DMS114 treated with DMSO at 0.1 percent for 48 hours (cell line): Measurements from ENCODE around the gene RNF43.

Source experiments
- DNase-seq: peaks from one replicate; lab custom pipeline; 2025; ENCODE audit not compliant: unreplicated experiment; lab: John Stamatoyannopoulos, UW

The RNF43 gene

DNA sequence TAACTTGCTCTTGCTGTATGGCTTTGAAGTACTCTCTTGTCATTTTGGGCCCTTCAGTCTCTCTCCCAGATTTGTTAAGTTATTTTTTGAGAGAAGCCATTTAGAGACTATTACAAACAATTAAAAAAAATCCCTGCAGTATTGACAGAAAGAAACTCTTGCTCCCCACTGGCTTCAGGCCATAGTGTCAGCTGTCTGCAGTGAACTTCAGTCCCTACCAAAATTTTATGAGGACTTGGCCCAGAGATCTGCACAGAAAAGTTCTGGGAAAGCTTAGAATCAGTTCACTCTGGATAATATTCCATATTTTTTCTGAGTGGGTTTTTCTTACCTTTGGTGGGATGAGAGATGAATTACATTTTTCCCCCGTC is 34.5 kb downstream of the RNF43 start:
- no peak for DNase-seq

DNA sequence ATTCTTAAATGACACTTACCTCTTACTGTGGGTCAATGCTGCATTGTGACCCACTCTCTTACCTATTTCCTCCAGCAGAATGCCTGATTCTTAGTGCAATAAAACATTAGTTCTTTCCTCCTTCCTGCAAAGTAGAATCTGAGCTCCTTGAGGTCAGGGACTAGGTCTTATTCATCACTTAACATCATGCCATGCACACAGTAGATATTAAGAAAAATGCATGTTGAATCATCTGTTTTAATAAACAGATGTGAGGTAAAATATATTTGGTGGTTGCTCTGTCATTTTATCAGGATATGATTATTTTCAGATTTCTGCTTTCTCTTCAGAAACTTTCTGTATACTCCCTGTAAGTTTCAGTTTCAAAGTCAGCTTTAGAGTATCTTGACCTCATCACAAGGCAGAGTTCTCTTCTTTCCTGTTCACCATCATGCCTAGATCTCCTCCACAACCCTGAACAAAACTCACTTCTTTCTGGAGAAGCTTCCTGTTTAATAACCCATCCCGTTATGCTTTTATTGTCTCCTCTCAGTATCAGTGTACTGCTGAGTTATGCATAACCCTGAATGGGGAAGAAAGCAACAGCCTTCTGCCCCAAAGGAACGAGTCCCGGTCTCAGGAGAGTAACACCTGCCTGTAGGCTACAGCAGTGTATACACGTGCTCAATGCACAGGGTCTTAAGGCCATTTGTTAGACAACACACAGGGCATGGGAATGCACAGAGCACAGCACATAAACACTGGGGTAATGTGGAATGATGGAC is 35.0 kb downstream of the RNF43 start:
- DNase-seq = no peak

DNA sequence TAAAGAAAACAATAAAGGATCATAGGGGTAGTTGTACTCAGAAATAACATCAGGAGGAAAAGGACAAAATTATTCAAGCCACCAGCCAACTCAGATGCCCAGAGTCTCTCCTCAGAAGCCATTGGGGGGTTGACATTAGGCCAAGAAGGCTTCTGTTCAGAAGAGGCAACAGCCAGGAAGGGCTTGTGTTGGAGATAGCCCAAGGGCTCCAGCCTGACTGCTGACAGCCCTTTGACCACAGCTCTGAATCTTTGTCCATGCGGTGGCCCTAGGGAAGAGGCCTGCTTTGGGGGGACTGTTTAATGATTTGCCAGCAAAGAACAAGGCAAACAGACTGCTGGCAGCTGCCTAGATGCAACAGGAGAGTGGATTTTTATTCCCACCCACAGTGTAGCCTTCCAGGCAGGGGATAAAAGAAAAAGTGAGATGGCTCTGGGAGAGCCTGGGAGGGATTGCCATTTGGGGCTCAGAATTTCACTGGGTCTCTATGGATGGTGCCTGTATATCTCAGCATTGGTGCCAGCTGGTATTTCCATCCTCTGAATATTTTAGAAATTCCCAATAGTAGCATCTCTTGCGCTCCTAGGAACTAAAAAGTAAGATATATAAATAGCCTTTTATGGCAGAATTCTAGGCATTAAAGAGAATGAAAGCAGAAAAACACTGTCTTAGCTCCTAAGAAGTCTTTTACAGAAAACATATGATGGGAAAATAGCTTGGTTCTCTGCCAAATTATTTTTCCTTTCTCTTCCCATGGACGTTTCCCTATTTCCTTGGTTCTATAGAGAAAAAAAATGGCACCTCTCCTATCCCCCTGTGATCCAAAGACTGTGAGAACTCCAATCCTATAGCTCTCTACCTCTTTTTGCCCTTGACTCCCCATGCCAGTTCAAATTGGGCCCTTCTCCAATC is 36.0 kb downstream of the RNF43 start:
- no peak for DNase-seq

DNA sequence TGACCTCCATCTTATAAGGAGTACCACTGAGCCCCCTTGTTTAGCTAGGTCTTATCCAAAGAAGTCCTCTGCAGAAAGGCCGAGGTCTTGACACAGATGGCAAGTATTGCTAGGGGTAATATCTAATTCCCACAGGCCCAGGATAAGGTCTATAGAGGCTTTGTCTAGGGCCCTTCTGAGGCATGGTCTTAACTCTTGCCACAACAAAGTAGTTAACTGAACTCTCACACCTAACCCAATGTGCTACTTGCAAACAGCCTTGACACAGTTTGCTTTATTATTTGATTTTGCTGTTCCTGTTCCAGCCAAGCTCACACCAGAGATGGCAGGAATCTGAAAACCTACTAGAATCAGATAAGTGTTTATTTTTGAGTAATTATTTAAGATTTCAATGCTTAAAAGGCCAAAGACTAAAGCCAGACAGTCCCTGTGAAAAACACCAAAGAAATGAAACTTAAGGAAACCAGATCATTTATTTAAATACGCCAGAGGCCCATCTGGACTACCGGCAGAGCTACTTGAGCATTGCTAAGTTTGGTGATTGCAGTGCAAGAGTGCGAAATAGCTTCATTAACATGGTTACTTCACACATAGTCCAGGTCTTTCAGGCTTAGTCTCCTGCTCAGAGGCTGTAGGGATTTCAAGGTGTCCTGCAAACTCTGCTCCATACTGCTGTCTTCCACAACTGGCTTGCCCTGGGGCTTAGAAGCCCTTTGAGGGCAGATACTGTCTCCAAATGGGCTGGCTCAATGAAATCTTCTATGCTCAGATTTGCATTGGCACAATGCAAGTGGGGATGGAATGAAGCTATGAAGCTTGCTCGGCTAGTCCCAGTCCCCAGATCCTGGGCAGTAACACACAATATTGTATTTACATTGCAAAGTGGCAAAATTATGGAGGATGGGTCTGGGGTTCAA is 36.9 kb downstream of the RNF43 start:
- no peak for DNase-seq

DNA sequence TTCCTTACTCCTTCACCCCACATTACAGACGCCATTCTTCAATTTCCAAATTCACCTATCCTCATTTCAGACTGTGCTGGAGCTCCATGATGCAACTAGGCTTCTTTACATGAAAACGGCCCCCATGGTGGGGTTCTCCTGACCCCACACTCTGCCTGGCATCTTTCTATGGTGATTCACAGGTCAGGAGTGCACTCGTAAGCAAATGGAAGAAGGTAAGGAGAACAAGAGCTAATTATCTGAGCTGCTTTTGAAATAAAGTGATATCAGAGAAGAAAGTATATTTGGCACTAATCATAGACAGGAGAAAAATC is 37.9 kb downstream of the RNF43 start:
- no peak for DNase-seq

DNA sequence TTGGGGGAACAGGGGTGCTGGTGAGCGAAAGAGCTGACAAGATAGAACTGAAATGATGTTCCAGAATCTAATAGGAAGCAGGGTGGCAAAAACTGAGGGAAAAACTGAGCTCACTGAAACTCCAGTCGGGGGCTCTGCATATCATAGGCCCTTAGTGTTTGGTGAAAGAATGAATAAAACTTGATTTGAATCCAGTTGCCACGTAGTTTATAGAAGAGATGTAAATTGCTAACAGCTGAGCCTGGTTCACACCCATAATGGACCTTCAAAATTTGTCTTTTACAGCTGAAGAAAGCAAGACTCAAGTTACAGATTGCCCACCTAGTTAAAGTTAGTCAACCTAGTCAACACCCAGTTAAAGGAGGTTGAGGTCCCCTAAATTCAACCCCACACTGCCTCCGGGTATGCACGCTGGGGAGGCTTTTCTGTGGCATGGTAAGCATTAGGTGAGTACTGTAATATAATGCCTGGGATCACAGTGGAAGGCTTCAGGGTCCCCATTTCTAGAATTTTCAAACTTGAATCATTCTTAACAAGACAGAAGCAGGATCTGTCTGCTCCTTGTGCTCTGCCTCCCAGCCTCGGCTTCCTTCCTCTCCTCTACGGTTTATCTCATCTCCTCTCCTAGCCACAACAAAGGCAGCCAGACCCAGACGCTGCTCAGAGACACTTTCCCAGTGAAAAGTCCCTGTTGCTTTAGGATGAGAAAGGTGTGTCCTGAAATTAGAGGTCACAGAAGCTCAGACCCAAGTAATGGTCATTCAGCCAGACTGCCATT is 38.4 kb downstream of the RNF43 start:
- no peak for DNase-seq

DNA sequence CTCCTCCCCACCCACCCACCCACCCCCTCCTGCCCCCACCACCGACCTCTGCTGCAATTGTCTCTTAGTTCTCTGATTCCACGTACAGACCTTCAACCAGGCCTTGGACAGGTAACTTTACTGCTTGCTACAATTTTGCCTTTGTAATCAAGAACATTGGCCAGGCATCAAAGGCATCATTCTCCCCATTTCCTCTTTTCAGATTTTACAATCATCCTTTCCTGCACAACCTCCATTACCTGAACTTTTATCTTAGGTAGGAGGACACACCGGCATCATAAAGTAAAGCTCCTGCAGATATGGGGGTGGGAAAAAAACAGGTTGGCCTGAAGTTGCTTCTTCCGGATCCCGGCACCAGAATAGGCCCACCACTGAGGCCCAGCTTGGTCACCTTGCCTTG is 39.7 kb downstream of the RNF43 start:
- no peak for DNase-seq

DNA sequence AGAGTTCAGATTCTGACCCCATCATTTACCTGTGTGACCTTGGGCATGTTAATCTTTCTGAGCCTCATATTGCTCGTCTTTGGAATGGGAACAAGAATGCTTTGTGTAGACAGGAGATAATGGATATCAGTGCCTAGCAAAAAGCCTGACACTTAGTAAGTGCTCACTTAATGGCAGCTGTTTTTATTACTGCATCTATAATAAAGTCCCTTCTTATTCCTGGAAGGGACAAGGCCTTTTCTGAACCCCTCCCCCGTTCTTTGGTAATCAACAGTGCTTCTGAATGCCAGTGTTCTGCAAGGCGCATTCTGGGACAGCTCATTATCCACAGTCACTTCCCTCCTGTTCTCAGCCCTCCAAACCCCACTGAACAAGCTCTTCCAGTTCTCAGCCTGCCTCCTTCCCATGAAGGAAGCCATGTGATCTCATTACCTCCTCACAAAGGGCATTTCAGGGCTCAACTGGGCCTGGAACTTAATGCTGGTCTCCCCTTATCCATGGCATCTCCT is 40.2 kb downstream of the RNF43 start:
- DNase-seq = no peak

DNA sequence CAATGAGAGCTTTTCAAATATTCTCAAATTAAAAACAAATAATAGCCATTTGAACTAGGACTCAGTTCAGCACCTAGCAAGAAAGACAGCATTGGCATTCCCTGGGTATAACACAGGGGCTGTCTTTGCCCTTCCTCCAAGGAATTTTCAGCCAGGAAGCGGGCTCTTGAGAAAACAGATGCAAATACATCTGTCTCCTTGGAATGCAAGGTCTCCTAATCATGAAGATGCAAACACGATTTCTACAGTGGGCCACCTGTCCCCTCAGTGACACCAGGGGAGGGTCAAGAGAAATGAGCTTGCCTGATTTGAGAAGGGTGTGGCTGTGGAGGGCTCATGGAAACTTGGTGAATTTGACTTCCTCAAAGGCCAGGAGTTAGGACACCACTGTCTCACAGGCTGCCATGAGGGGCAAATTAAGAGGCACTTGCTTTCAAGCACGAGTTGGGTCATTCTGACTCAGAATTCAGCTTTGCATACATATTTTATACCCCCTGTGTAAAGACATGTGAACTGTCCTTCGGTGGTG is 40.8 kb downstream of the RNF43 start:
- no peak for DNase-seq

DNA sequence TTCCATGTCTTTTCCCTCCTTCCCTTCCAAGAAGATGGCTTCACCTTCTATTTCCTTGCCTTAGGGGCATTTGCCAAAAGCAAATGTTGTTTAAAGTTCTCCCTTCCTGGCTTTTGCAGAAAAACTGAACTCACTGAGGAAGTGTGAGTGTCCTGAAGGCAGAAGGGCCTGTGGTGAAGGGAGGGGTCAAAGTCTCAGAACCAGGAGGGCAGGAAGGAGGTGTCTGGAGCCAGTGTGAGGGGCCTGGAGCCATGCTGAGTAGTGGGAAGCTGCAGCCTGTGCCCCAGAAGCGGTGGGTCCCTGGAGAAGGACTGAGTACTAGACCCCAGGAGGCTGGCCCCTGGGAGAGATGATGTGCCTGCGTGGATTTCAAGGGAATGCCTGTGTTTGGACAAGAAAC is 41.5 kb downstream of the RNF43 start:
- DNase-seq = no peak

DNA sequence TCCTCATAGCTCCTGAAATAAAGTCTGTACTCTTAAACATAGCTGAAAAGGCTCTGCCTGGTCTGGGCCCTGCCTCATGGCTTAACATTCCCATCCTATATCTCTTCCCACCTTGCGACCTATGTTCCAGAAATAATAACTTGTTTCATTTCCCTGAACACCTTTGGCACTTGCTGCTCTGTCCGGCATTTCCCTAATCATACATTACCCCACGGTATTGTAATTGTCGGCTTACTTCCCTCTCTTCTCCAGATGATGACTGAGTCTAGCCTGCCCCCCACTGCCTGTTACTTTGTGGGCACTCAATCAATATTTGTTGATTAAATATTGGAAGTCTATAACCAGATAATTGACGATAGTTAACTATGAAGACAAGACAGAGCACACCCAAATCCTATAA is 42.1 kb downstream of the RNF43 start:
- no peak for DNase-seq

DNA sequence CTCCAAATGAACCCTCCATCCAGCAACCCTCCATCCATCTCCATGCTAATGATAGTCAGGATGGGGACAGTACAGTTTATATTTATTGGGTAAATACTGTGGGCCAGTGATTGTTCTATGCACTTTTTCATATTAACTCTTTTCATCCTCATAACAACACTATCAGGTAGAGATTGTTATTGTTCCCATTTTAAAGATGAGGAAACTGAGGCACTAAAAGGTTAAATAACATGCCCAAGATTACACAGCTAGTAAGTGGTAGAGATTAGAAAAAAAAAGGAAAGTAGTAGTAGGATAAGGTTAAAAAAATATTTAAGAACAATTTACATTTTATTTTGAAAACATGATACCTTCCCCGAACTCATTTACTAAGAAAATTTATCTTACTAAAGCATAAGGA is 43.4 kb downstream of the RNF43 start:
- no peak for DNase-seq

DNA sequence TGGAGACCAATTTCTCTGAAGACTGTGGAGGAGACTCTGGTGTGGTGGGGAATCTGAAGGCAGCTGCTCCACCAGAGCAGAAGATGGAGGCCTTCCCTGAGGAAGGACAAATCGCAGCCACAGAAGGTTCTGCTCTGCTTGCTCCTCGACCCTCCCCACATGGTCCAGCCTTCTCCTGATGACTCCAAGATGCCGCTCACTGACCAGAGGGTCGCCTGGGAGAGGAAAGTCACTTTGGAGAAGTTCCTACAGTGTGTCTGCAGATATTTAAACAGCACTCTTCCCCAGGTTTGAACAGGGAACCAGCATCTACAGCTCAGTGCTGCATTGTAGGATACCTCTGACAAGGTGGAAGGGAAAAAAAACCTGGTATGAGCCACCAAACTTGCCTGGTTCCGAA is 44.3 kb downstream of the RNF43 start:
- DNase-seq = no peak

DNA sequence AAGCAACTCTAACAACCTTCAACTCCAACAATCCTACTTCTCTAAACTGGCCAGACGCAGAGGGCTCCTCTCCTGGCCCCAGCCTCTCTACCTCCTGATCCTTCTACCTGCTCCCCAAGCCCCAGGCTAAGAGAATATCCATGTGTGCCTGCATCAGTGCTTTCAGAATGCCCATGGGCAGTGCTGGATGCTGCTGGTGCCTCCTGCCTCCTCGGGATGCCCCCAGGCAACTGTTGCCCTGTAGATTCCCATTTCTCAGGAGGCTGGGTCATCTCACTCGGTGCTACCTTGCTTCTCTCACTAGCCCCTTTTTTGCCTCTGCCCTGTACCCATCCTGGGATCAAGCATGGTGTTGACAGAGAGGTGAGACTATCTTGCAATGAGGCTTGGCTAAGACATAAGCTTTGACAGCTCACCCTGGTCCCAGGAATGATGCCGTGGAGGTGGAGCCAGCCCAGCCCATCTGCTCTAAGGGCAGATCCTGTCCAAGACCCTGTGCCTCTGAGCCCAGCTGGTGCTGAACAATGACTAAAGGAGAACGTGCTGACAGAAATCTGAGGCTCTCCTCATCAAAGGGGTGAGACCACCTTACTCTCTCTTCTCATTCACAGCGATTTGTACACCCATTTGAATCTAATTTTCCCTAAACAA is 45.9 kb downstream of the RNF43 start:
- DNase-seq = no peak

DNA sequence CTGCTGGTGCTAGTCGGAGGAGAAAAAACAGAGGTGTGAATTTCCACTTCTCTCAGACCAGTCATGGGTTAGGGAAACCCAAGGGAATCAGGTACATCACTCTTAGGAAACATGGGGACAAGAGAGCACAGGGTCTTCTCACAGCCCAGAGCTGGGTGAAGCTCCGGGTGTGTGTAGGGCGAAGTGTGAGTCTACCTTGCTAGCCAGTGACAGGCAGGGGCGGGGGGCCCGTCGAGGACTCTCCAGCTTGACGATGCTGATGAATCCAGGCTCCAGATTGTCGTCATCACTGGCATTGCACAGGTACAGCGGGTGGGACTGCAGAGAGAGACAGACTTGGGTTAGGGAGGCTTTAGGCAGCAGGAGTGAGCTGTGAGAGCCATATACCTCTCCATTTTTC is 46.6 kb downstream of the RNF43 start:
- DNase-seq = no peak

DNA sequence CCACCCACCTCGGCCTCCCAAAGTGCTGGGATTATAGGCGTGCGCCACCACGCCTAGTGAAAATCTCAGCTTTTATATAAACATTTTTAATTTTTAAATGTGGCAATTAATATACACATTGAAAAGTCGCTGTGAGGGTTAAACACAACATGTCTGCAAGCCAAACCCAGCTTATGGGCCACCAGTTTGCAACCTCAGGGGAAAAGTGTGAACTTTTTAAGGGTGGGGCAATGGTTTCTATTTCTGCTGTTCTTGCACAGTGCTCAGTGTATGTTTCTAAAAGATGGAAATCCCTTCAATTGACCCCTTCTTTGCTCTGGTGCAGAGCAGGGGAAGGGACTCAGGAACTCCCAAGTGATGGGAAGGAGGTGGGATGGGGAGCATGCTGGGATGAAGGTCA is 47.0 kb downstream of the RNF43 start:
- no peak for DNase-seq

DNA sequence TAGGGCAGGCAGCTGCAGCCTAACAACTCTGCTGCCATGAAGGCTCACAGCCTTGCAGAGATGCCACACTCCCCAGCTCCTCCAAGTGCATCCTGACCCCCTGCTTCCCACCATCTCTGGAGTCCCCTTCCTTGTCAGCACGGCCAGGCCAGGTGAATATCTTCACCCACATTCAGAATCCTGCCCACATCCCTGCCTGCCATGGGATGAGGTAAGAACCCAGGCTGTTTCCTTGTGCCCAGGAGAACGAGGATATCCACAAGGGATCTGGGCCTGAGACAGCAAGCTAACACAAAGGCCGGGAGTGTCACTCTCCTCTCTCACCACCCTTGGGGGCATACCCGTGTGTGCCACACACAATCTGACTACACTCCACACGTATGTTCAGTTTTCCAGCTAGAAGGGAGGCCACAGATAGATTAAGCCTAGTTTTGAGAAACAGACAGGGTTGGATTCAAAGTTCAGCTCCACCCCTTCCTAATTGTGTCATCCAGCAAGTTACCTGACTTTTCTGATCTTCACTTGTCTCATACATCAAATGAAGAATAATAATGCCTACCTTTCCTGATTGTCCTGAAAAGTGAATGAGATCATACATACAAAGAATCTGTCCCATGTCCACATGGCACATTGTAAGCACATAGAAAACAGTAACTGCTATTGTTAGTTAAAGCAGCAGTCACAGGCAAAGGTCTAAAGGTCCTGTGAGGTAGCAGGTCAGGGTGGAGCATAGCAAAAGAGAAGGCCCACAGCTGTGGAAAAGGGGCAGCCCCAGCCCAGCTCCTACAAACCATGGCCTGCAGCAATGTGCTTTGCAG is 47.9 kb downstream of the RNF43 start:
- DNase-seq = no peak

DNA sequence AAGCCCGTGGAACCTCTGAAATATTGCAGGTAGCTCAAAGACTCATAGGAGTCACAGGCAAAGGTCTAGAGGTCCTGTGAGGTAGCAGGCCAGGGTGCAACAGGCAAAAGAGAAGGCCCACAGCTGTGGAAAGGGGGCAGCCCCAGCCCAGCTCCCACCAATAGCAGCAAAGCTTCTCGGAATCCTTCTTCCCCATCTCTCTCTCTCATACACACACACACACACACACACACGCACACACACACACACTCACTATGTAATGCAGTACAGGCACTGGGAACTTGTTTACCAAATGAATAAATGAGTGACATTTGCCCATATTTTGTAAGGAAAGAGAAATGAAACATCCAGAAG is 48.5 kb downstream of the RNF43 start:
- no peak for DNase-seq
